Measurements from ENCODE around the gene SPPL3.

- TF ChIP-seq, protein P1, sequence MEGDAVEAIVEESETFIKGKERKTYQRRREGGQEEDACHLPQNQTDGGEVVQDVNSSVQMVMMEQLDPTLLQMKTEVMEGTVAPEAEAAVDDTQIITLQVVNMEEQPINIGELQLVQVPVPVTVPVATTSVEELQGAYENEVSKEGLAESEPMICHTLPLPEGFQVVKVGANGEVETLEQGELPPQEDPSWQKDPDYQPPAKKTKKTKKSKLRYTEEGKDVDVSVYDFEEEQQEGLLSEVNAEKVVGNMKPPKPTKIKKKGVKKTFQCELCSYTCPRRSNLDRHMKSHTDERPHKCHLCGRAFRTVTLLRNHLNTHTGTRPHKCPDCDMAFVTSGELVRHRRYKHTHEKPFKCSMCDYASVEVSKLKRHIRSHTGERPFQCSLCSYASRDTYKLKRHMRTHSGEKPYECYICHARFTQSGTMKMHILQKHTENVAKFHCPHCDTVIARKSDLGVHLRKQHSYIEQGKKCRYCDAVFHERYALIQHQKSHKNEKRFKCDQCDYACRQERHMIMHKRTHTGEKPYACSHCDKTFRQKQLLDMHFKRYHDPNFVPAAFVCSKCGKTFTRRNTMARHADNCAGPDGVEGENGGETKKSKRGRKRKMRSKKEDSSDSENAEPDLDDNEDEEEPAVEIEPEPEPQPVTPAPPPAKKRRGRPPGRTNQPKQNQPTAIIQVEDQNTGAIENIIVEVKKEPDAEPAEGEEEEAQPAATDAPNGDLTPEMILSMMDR (IDR thresholded peaks at IDR 0.05) = no peak
- no peak for TF ChIP-seq POLR2A (IDR thresholded peaks at IDR 0.05)
Observed at GRCh38 chr12:120760349-120761254, 143.6 kb downstream of the SPPL3 start.
